Measurements from ENCODE around the gene SULF2. TPM values are rescaled to one million over a fixed set of nuclear protein-coding genes. Genes with fewer than 3 reads are reported as not detected.

SULF2 gene
- total RNA-seq = 21.3 TPM

DNA sequence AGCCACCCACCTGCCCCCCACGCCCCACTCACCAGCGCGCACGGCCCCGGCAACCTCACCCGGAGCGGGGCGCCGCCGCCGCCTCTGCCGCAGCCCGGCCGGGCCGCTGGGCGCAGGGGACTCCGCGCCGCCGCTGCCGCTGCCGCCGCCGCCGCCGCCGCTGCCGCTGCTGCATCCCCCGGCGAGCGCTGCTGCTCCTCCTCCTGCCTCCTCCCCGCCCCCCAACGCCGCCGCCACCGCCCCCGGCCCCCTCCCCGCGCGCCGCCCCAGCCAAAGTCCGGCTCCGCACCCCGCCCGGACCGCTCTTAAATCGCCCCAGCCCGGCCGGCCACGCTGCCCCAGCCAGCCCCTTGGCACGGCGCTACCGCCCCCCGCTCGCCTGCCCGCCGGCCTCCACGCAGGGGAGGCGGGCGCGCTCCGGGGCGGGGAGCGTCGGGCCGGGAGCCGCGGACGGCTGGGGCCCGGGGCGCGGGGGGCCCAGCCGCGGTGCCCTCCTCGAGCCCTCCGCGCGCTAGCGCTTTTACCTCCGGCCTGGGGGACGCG, at the start of gene SULF2:
SULF2 (minus strand) TSS at position 171 of the 543 bp plus-strand sequence. CDS start 28,118 bp downstream, outside the sequence.

Small RNA genes within 50 kb of the gene (small RNA-seq; reads per million reads assigned to genes)
- not detected for gene RNU7-173P (ENCODE audit: low replicate concordance)
